Measurements from ENCODE around the gene TNRC18.

GRCh38 chr7:5322621-5323410 is 100.8 kb downstream of the TNRC18 start:
- TF ChIP-seq CTCF (IDR thresholded peaks at IDR 0.05) (no peak), POLR2A (IDR thresholded peaks at IDR 0.05) (no peak)

Measured in lower leg skin (tissue), 3 donors.